Measurements from ENCODE around the gene ERAS.
A peak's percentile ranks its signal among the peaks of the same experiment; 100 is the strongest.

- TF ChIP-seq CTCF (conservative IDR thresholded peaks at IDR 0.05; ENCODE audit: low read depth, low read length) (peak; percentile 56), EZH2 (IDR thresholded peaks at IDR 0.05; ENCODE audit: low read length, unreplicated experiment) (no peak)
These were observed 28.6 kb downstream of the ERAS start for GRCh38 chrX:48854898-48855297.
